ENCODE results near the gene SHCBP1L.

Gene SHCBP1L
- total RNA-seq: 0 to 0.07 (median 0) reads per million in 18 experiments

- no peak for DNase-seq
Measured at GRCh38 chr1:182952677-182953444, at the start of gene SHCBP1L. Gene SHCBP1L, minus strand, starts transcription at chr1:182953166. Its CDS starts 33 bp downstream, at chr1:182953133.

DNA sequence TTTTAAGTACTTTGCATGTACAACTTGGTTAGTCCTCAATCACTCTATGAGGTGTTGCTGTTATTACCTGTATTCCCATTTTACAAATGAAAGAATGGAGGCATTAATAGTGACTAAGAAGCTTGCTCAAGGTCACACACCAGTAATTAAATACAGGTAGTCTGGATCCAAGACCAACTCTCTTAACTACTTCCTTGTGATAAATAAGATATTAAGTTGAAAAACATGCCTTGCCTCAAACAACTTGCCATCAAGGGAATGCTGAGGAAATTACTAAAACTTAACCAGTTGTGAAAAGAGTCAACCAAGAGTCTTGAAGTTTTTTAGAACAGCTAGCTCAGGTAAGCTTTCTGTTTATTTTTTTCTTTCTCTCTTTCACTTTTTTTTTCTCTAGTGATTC is 49.3 kb upstream of the SHCBP1L start:
- DNase-seq: no peak

DNA sequence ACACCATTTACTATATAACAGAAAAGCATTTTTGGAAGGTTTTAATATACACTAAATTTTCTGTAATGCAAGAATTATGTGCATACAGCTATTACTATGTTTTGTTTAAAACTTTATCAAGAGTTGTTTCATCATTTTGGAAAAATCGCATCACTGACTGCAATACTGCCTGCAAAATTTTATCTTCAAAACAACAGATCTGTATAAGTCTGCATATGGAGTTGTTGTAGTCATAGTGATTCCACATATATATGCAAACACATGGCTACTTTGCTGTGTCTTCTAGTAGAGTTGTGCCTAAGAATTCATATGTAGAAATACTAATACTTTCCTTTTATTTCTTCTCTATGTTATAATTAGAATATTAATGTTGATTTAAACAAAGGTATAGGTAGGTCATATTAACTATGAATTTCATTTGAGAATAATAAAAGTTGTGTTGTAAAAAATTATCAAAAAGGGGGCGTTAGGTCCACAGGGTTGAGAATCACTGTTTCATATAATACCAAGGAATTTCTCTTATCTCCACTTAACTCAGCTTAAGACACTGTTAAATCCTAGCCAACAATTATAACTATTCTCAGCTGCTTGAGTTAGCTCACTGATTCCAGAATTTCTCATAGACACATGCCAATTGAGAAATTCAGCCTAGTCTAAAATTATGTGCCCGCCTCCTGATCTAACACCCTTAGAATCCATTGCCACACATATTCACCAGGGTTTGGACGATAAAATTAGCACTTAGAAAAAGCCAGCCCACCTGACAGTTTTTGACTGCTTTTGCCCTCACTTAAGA is 47.4 kb upstream of the SHCBP1L start:
- DNase-seq: no peak

DNA sequence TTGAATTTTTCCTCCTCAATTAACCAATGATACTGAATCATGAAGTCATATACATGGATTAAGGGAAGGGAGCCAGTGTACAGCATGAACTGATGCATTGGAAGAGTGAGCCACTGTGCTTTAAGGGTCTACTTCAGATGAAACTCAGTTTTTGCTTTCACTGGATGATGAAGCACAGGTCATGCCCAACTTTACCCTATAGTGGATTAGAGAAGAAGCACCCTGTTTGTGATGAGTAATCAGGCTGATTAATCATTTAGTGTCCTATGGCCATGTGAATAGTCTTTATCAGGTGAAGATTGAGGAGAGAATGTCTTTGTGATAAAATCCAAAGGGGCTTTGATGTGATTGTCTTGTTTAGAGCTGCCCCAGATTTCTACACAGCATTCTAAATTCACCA is 45.5 kb upstream of the SHCBP1L start:
- no peak for DNase-seq

GRCh38 chr1:182996816-182997215 is 43.9 kb upstream of the SHCBP1L start:
- DNase-seq: no peak

DNA sequence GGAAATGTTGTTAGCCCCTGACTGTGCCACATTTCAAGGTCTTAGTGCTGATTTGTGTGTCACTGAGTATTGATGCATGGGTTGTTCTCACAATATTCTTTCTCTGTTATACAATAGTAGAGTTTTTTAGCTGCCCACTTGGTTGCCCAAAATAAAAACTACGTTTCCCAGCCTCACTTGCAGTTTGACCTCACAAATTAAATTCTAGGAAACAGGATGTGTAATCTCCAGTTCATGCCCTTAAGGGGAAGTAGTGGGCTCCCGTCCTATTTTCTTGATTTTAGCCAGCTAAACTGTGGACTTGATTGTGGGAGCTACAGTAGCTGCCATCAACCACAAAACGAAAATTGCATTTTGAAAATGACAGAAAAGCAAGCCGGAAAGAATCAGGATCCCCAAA is 42.9 kb upstream of the SHCBP1L start:
- DNase-seq: peak; percentile 57 to 59

DNA sequence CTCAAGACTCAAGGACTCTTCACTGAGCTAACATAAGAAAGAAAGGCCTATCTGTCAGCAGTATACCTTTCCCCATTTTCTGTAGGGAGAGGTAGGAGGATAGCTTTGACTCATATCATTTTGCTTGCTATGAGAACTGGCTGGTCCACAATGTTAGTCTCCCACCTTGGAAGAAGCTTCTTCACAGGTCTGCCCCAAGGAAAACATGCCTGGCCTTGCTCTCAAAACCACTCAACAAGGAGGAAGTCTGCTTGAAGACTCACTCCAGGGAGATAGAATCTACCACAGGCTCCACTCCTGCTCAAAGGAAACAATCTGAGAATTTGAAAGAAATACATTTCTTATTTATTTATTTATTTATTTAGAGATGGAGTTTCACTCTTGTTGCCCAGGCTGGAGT is 40.8 kb upstream of the SHCBP1L start:
- DNase-seq: no peak

- no peak for DNase-seq
Measured at GRCh38 chr1:182990413-182991144, 37.6 kb upstream of the SHCBP1L start.

- no peak for DNase-seq
Measured at GRCh38 chr1:182985876-182986275, 32.9 kb upstream of the SHCBP1L start.

GRCh38 chr1:182984621-182985020 is 31.7 kb upstream of the SHCBP1L start:
- DNase-seq: no peak

DNA sequence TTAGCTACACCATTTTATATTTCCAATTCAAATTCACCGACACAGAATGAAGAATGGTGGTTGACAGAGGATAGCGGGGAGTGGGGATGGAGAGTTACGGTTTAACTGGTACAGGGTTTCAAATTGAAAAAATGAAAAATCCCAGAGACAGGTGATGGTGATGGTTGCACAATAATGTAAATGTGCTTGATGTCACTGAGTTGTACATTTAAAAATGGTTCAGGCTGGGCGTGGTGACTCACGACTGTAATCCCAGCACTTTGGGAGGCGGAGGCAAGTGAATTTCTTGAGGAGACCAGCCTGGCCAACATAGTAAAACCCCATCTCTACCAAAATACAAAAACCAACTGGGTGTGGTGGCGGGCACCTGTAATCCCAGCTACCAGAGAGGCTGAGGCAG is 31.2 kb upstream of the SHCBP1L start:
- DNase-seq: no peak

GRCh38 chr1:182978151-182978853 is 25.3 kb upstream of the SHCBP1L start:
- DNase-seq: no peak

DNA sequence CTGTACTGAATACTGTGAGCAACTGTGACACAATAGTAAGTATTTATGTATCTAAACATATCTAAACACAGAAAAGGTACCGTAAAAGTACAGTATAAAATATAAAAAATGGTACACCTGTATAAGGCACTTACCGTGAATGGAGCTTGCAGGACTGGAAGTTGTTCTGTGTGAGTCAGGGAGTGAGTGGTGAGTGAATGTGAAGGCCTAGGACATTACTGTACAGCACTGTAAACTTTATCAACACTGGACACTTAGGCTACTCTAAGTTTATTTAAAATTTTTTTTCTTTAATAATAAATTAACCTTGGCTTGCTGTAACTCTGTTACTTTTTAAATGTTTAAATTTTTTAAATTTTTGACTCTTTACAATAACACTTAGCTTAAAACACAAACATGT is 24.5 kb upstream of the SHCBP1L start:
- DNase-seq: no peak

DNA sequence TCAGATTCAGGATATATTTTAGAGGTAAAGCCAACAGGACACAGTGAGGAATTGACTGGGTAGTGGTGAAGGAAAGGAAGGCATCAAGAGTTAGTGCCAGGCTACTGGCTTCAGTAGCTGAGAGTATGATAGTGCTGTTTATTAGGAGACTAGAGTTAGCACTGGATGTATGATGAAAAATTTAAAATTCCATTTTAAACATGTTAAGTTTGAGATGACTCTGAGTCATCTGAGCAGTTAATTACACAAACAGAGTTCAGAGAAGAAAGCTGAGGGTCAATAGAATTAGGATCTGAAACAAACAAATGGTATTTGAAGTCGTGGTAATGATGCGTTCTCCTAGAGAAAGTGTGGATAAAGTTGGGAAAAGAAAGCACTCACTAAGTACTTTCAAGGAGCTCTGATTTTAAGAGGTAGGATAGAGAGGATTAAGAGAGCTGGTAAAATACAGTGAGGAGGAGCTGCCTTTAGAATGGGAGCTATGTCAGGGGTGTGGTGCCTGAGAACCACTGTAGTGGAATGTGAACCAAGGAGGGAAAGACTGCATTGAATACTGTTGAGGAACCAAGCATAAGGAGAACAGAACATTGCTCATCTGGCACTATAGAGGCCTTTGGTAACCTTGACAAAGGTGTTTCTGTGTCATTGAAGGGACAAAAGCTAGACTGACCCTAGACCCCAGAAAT is 21.7 kb upstream of the SHCBP1L start:
- DNase-seq: no peak

DNA sequence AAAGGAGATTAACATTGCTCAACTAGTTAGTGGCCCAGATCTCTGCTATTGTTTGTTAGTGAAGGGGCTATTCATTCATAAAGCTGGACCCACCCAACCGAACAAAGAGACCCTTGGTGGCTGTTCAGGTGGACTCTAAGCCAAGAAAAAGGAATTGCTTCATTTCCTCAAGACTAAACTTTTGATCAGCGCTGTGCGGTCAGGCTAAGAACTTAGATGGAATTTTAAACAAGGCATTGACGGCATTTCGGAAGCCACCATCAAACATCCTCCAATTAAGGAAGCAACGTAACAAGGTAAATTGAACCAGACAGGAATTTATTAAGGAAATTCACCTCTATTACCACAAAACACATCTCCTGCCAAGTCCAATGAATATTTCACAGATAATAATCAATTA is 19.9 kb upstream of the SHCBP1L start:
- no peak for DNase-seq

GRCh38 chr1:182972231-182972630 is 19.3 kb upstream of the SHCBP1L start:
- DNase-seq: no peak

DNA sequence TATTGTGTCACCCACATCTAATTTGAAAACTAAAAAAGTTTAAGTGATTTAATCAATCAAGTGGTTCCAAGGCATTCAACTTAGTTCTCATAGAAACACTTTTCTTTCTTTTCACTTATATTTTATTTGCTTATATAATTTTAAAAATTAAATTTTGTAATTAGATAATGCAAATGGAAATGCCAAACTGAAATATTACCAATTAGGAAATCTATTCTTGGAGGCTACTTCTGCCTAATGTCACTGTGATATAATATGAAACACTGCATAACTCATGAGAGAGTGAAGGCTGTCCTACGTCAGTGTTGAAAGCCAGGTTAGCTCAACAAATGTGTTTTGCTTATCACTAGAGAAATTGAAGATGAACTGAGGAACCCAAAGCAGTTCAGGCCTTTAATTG is 18.3 kb upstream of the SHCBP1L start:
- DNase-seq: no peak

GRCh38 chr1:182968836-182969734 is 16.1 kb upstream of the SHCBP1L start:
- DNase-seq: no peak

DNA sequence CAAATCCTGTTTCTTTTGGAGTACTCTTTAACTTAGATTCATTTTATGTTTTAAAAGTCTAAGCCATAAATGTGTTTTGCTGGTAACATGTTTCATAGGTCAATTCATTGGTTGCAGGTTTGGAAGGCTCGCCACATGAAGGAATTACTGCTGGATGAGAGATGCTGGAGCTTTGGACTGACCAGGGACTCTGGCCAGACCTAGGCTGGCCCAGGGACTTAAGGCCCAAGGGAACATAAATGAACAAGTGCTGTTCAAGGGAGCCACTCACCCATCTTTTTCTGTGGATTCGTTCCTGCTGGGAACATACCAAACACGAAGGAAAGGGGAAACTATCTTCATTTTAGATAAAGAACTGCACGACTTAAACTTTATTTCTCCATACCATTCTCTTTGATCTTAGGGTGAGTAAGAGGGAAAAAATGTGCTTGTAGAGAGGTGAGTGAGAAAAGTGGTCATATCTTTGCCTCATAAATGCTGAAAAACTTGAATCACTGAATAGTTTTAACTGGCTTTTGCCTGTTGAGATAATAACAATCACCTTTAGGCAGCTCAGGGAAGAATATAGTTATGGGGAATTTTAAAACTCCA is 15.3 kb upstream of the SHCBP1L start:
- no peak for DNase-seq

GRCh38 chr1:182965861-182966260 is 12.9 kb upstream of the SHCBP1L start:
- DNase-seq: no peak

- no peak for DNase-seq
Measured at GRCh38 chr1:182965096-182965495, 12.1 kb upstream of the SHCBP1L start.

Measured in inflammatory macrophage (primary cell).